ENCODE results near the gene MGP. TPM values are rescaled to one million over a fixed set of nuclear protein-coding genes. Genes with fewer than 3 reads are reported as not detected.
A peak's percentile ranks its signal among the peaks of the same experiment; 100 is the strongest.

MGP gene
- total and polyA plus RNA-seq, 3 experiments from 2014 or later = not detected

- no peak overlapping the region for H3K27ac ChIP-seq (ENCODE audit: low read depth, low read length)
- peaks cover 28% of the 10 kb centered on the region for H3K4me1 ChIP-seq (ENCODE audit: insufficient read depth, low read length)
- ChIA-PET POLR2A (interaction anchor here (0.6 to 1.4 kb wide), 2 partner anchors 80 to 350 kb away, joined by 4 to 5 read pairs; partner anchors contain the start of genes C12orf60 and WBP11), CTCF (interaction anchor here (1.0 kb wide), 1 partner anchor 11 kb away, joined by 5 read pairs; no protein-coding TSS in a partner anchor)
- Mint-ChIP-seq H3K36me3 (peaks cover 0 to 3% (median 0%) of the 10 kb centered on the region in 3 donors), H3K27ac (no peak overlapping the region), H3K4me1 (peaks cover 32 to 39% (median 36%) of the 10 kb centered on the region in 3 donors), H3K9me3 (no peaks in the 10 kb centered on the region), H3K27me3 (peaks cover 15 to 32% of the 10 kb centered on the region in 2 donors), H3K4me3 (no peak overlapping the region)
- no peaks in the 10 kb centered on the region for H3K27me3 ChIP-seq (ENCODE audit: insufficient read depth, low read length, poor library complexity, severe bottlenecking)
- H3K9me3 ChIP-seq (ENCODE audit: low read length) = no peaks in the 10 kb centered on the region
- no peak for DNase-seq
- no peaks in the 10 kb centered on the region for H3K36me3 ChIP-seq (ENCODE audit: insufficient read depth, low read length)
- no peak overlapping the region for H3K4me3 ChIP-seq (ENCODE audit: low read length)
Observed at GRCh38 chr12:14883686-14884085, 2.0 kb downstream of the MGP start.

- Mint-ChIP-seq H3K27me3 (peaks cover 10 to 14% of the 10 kb centered on the region in 2 donors), H3K9me3 (no peaks in the 10 kb centered on the region), H3K27ac (no peak overlapping the region), H3K36me3 (peaks cover 0 to 3% (median 0%) of the 10 kb centered on the region in 3 donors), H3K4me1 (peaks cover 25 to 36% (median 32%) of the 10 kb centered on the region in 3 donors), H3K4me3 (peak overlapping the region in 1 of 7 donors; percentile 16)
- H3K4me3 ChIP-seq (ENCODE audit: low read length) = no peak overlapping the region
- no peaks in the 10 kb centered on the region for H3K36me3 ChIP-seq (ENCODE audit: insufficient read depth, low read length)
- ChIA-PET POLR2A (no interaction called here), CTCF (no interaction called here)
- H3K4me1 ChIP-seq (ENCODE audit: insufficient read depth, low read length) = peaks cover 28% of the 10 kb centered on the region
- H3K27ac ChIP-seq (ENCODE audit: low read depth, low read length) = no peak overlapping the region
- H3K27me3 ChIP-seq (ENCODE audit: insufficient read depth, low read length, poor library complexity, severe bottlenecking) = no peaks in the 10 kb centered on the region
- peak in 1 of 5 donors; percentile 38 for DNase-seq
- H3K9me3 ChIP-seq (ENCODE audit: low read length) = no peaks in the 10 kb centered on the region
Observed at GRCh38 chr12:14880890-14881453, 4.7 kb downstream of the MGP start.

- no peak overlapping the region for H3K4me3 Mint-ChIP-seq
- H3K36me3 Mint-ChIP-seq = peaks cover 0 to 3% (median 0%) of the 10 kb centered on the region in 3 donors
- no peaks in the 10 kb centered on the region for H3K9me3 ChIP-seq (ENCODE audit: low read length)
- POLR2A ChIA-PET = no interaction called here
- H3K36me3 ChIP-seq (ENCODE audit: insufficient read depth, low read length) = no peaks in the 10 kb centered on the region
- H3K9me3 Mint-ChIP-seq = no peaks in the 10 kb centered on the region
- no peaks in the 10 kb centered on the region for H3K27me3 ChIP-seq (ENCODE audit: insufficient read depth, low read length, poor library complexity, severe bottlenecking)
- H3K27me3 Mint-ChIP-seq = peaks cover 3 to 6% of the 10 kb centered on the region in 2 donors
- no peak overlapping the region for H3K4me3 ChIP-seq (ENCODE audit: low read length)
- no peak for DNase-seq
- peaks cover 12 to 23% (median 20%) of the 10 kb centered on the region in 3 donors for H3K4me1 Mint-ChIP-seq
- H3K27ac Mint-ChIP-seq = no peak overlapping the region
- peaks cover 15% of the 10 kb centered on the region for H3K4me1 ChIP-seq (ENCODE audit: insufficient read depth, low read length)
- no peak overlapping the region for H3K27ac ChIP-seq (ENCODE audit: low read depth, low read length)
- CTCF ChIA-PET = interaction anchor here (0.8 kb wide), 1 partner anchor 110 kb away, joined by 3 read pairs; no protein-coding TSS in a partner anchor
Observed at GRCh38 chr12:14879222-14879933, 6.3 kb downstream of the MGP start.

- Mint-ChIP-seq H3K9me3 (no peaks in the 10 kb centered on the region), H3K4me3 (no peak overlapping the region), H3K27ac (no peak overlapping the region), H3K36me3 (peaks cover 0 to 3% (median 0%) of the 10 kb centered on the region in 3 donors), H3K4me1 (peaks cover 9 to 19% (median 17%) of the 10 kb centered on the region in 3 donors), H3K27me3 (peaks cover 3 to 6% of the 10 kb centered on the region in 2 donors)
- DNase-seq = no peak
- H3K27ac ChIP-seq (ENCODE audit: low read depth, low read length) = no peak overlapping the region
- POLR2A ChIA-PET = no interaction called here
- H3K9me3 ChIP-seq (ENCODE audit: low read length) = no peaks in the 10 kb centered on the region
- CTCF ChIA-PET = interaction anchor here (0.8 kb wide), 1 partner anchor 109 kb away, joined by 3 read pairs; no protein-coding TSS in a partner anchor
- peaks cover 8% of the 10 kb centered on the region for H3K4me1 ChIP-seq (ENCODE audit: insufficient read depth, low read length)
- H3K4me3 ChIP-seq (ENCODE audit: low read length) = no peak overlapping the region
- no peaks in the 10 kb centered on the region for H3K27me3 ChIP-seq (ENCODE audit: insufficient read depth, low read length, poor library complexity, severe bottlenecking)
- no peaks in the 10 kb centered on the region for H3K36me3 ChIP-seq (ENCODE audit: insufficient read depth, low read length)
Observed at GRCh38 chr12:14878488-14878887, 7.2 kb downstream of the MGP start.

- Histone ChIP-seq H3K4me3 (ENCODE audit: low read length) (no peak overlapping the region), H3K9me3 (ENCODE audit: low read length) (no peaks in the 10 kb centered on the region), H3K27ac (ENCODE audit: low read depth, low read length) (no peak overlapping the region), H3K4me1 (ENCODE audit: insufficient read depth, low read length) (peaks cover 8% of the 10 kb centered on the region), H3K36me3 (ENCODE audit: insufficient read depth, low read length) (no peaks in the 10 kb centered on the region), H3K27me3 (ENCODE audit: insufficient read depth, low read length, poor library complexity, severe bottlenecking) (no peaks in the 10 kb centered on the region)
- CTCF ChIA-PET = no interaction called here
- POLR2A ChIA-PET = no interaction called here
- H3K36me3 Mint-ChIP-seq = peaks cover 0 to 3% (median 0%) of the 10 kb centered on the region in 3 donors
- H3K27ac Mint-ChIP-seq = no peak overlapping the region
- H3K27me3 Mint-ChIP-seq = peaks cover 3 to 6% of the 10 kb centered on the region in 2 donors
- H3K4me1 Mint-ChIP-seq = peaks cover 9 to 19% (median 16%) of the 10 kb centered on the region in 3 donors
- no peaks in the 10 kb centered on the region for H3K9me3 Mint-ChIP-seq
- no peak overlapping the region for H3K4me3 Mint-ChIP-seq
- no peak for DNase-seq
Observed at GRCh38 chr12:14876833-14877232, 8.8 kb downstream of the MGP start.

- Mint-ChIP-seq H3K27ac (no peak overlapping the region), H3K9me3 (no peaks in the 10 kb centered on the region), H3K27me3 (peaks cover 10 to 11% of the 10 kb centered on the region in 2 donors), H3K4me3 (no peak overlapping the region), H3K36me3 (peaks cover 0 to 3% (median 0%) of the 10 kb centered on the region in 3 donors), H3K4me1 (peaks cover 0 to 5% (median 0%) of the 10 kb centered on the region in 3 donors)
- H3K36me3 ChIP-seq (ENCODE audit: insufficient read depth, low read length) = no peaks in the 10 kb centered on the region
- no peak overlapping the region for H3K4me3 ChIP-seq (ENCODE audit: low read length)
- no peaks in the 10 kb centered on the region for H3K4me1 ChIP-seq (ENCODE audit: insufficient read depth, low read length)
- DNase-seq = no peak
- no peaks in the 10 kb centered on the region for H3K9me3 ChIP-seq (ENCODE audit: low read length)
- no peaks in the 10 kb centered on the region for H3K27me3 ChIP-seq (ENCODE audit: insufficient read depth, low read length, poor library complexity, severe bottlenecking)
- ChIA-PET POLR2A (no interaction called here), CTCF (no interaction called here)
- no peak overlapping the region for H3K27ac ChIP-seq (ENCODE audit: low read depth, low read length)
Observed at GRCh38 chr12:14874882-14875281, 10.8 kb downstream of the MGP start.

- Histone ChIP-seq H3K36me3 (ENCODE audit: insufficient read depth, low read length) (no peaks in the 10 kb centered on the region), H3K4me1 (ENCODE audit: insufficient read depth, low read length) (no peaks in the 10 kb centered on the region), H3K4me3 (ENCODE audit: low read length) (no peak overlapping the region), H3K27me3 (ENCODE audit: insufficient read depth, low read length, poor library complexity, severe bottlenecking) (no peaks in the 10 kb centered on the region), H3K9me3 (ENCODE audit: low read length) (no peaks in the 10 kb centered on the region), H3K27ac (ENCODE audit: low read depth, low read length) (no peak overlapping the region)
- POLR2A ChIA-PET = no interaction called here
- DNase-seq = no peak
- Mint-ChIP-seq H3K4me3 (no peak overlapping the region), H3K9me3 (no peaks in the 10 kb centered on the region), H3K27me3 (peaks cover 9 to 13% of the 10 kb centered on the region in 2 donors), H3K36me3 (no peaks in the 10 kb centered on the region), H3K27ac (peak overlapping the region in 1 of 8 donors; percentile 29), H3K4me1 (no peaks in the 10 kb centered on the region)
- CTCF ChIA-PET = interaction anchor here (1.1 to 2.2 kb wide), 2 partner anchors 11 to 17 kb away, joined by 3 to 5 read pairs; no protein-coding TSS in a partner anchor
Observed at GRCh38 chr12:14873440-14874185, 12.0 kb downstream of the MGP start.
